Esophagus muscularis mucosa (tissue), 3 donors: ENCODE results near the gene ZBTB3.

Source experiments
- POLR2A ChIP-seq: fragments of 450-650 bp; IDR thresholded peaks from one replicate; pipeline ENCODE4 v1.6.1; 2017; ENCODE audit warnings: antibody characterized with exemption, moderate library complexity, mild to moderate bottlenecking, low read depth
- POLR2AphosphoS5 ChIP-seq, 2 donors: sonication (generic); formaldehyde crosslinking; IDR thresholded peaks; one replicate each; pipeline ENCODE4 v1.6.1; 2017; ENCODE audit warnings: antibody characterized with exemption in 2 of 2
- TF ChIP-seq, protein P1 (sequence below), 3 experiments: fragments of 200-600 bp in 2 of 3; fragments of 450-650 bp in 1 of 3; sonication (generic) in 2 of 3; IDR thresholded peaks; one replicate each; pipeline ENCODE4 v1.5.1; 2017 to 2019; ENCODE audit warnings: antibody characterized with exemption in 3 of 3, mild to moderate bottlenecking in 2 of 3, moderate library complexity in 1 of 3

GRCh38 chr11:62796281-62796680 lies 42.3 kb upstream of the ZBTB3 start:
- no peak for TF ChIP-seq POLR2AphosphoS5 (IDR thresholded peaks at IDR 0.05)
- TF ChIP-seq, protein P1, sequence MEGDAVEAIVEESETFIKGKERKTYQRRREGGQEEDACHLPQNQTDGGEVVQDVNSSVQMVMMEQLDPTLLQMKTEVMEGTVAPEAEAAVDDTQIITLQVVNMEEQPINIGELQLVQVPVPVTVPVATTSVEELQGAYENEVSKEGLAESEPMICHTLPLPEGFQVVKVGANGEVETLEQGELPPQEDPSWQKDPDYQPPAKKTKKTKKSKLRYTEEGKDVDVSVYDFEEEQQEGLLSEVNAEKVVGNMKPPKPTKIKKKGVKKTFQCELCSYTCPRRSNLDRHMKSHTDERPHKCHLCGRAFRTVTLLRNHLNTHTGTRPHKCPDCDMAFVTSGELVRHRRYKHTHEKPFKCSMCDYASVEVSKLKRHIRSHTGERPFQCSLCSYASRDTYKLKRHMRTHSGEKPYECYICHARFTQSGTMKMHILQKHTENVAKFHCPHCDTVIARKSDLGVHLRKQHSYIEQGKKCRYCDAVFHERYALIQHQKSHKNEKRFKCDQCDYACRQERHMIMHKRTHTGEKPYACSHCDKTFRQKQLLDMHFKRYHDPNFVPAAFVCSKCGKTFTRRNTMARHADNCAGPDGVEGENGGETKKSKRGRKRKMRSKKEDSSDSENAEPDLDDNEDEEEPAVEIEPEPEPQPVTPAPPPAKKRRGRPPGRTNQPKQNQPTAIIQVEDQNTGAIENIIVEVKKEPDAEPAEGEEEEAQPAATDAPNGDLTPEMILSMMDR (IDR thresholded peaks at IDR 0.05): no peak
- no peak for TF ChIP-seq POLR2A
